HG02623 (cell line): Measurements from ENCODE around the gene TRMT61B.

Source experiments
- ATAC-seq: cut with Tn5 transposase; IDR thresholded peaks from one replicate; pipeline ENCODE4 v1.9.1; 2021; ENCODE audit warnings: moderate library complexity; ENCODE audit not compliant: unreplicated experiment

Gene TRMT61B

DNA sequence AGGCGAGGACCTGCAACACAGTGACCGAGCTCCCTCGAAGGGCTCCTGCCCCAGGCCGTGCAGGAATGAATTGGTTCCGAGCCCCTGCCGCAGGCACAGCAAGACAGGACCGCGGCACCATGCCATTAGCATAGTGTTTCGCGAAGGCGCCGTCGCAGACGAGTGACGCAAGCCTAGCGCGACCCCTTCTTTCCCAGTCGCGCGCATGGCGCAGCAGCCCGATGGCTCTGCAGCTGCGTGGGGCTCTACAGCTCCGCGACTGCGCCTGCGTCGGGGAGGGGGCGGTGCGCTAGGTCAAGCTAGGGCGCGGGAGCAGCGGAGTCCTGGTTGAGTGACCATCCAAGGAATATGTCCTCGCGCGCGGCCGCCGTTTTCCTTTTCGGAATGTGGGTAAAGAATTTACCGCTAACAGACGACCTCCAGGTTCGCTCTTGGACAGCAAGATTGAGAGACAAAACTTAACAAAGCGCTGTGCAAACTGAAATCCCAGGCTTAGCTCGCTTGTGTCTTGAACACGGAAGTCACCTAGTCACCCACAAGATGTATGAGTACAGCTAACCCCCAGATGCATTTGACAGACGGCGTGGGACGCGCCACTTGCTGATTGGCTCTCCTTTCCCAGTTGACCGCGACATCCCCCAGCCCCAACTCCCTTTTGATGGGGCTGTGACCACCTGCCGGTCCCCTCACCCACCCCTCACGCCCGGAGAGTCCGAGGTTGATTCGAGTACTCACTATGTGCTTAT, at the start of gene TRMT61B:
TSS of gene TRMT61B (minus strand) at position 164 of the 746 bp plus-strand sequence. CDS start at position 132, 32 bp downstream.
- ATAC-seq = peak; percentile 95

DNA sequence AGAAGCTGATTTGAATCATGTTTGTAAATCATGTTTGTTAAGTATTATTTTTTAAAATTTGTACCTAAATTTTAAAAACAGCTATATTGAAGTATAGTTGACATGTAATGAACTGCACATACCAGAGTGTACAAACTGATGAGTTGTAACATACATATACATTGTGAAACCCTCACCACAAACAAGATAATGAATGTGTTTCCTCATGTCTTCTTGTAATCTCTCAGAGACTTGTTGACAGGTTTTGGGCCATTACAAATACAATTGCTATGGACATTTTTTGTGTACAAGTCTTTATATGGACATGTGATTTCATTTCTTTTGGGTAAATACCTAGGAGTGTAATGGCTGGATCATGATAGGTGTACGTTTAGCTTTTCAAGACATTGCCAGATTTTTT, 45.8 kb upstream of the TRMT61B start:
- ATAC-seq = no peak

DNA sequence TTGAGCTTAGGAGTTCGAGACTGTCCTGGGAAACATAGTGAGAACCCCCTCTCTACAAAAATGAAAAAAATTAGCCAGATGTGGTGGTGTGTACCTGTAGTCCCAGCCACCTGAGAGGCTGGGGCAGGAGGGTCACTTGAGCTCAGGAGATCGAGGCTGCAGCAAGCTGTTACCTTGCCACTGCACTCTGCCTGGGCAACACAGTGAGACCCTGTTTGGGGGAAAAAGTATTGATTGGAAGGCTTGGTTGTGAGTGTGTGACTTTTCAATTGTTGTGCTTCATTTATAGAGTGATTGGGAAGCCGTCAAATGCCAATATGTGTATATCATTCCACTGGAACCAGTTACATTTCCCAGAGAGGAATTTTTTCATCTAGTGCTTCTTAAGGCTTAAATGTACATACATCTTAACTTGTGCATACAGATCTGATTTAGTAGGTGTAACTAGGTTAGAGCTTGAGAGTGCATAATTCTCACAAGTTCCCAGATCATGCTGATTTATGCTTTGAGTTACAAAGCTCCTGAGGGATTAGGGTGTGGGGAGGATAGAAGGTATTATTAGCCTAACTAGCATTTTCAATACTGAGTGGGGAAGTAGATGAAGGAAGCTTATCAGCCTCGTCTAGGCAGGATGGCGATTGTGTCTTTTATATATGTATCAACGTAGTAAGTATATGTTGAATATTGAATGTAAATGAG, 39.7 kb upstream of the TRMT61B start:
- ATAC-seq = no peak

DNA sequence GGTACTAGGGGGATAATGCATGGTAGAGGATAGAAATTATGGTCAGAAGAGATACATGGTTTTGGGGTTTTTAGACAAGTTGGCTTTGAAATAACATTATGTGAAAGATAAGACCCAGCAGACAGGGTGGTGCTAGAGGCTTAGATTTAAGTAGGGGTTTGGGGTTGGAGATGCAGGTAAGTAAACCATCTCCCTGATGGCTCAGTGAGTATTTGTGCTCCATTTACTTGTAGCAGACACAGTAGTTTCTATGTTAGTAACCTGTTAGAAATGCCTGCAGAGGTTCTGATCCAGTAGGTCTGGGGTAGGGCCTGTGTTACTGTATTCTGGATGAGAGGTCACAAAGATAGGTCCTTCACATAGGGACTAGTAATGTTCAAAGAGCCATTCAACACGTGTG, 38.1 kb upstream of the TRMT61B start:
- no peak for ATAC-seq

DNA sequence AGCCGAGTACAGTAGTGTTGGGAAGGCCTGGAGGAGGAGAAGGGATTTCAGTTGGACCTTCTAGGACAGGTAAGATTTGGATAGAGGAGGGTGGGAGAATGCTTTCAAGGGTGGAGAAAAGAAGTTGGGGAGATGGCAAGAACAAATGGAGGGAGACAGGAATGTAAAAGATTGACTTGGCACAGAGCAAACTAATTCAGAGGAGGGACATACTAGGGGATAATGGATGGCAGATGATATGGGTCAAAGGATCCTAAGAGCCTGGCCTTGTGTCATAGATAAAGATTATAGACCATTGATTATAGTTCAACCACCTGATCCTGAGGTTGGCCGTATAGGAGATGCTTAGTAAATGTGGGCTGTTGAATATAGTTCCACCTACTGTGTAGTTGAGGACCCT, 36.7 kb upstream of the TRMT61B start:
- no peak for ATAC-seq

DNA sequence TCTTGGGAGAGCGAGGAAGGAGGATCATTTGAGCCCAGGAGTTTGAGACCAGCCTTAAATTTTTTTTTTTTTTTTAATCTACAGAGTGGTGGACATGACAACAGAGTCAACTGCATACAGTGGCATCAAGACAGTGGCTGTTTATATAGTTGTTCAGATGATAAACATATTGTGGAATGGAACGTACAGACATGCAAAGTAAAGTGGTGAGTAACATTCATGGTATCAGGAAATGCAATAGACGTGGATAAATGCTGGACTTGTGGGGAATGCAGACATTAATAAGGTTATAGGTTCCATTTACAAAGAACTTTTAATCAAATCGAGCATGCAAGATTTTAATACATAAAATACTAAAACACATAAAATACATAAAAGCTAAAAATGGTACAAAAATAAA, 36.3 kb upstream of the TRMT61B start:
- ATAC-seq = no peak

DNA sequence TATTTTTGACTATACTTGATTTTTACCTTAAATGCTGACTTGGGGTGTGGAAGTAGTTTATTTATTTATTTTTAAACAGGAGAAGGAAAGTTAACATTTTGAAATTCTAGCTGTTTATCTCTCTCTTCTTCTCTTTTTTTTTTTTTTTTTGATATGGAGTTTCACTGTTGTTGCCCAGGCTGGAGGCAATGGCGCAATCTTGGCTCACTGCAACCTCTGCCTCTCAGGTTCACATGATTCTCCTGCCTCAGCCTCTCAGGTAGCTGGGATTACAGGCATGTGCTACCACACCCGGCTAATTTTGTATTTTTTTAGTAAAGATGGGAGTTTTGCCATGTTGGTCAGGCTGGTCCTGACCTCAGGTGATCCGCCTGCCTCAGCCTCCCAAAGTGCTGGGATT, 35.4 kb upstream of the TRMT61B start:
- ATAC-seq = no peak

DNA sequence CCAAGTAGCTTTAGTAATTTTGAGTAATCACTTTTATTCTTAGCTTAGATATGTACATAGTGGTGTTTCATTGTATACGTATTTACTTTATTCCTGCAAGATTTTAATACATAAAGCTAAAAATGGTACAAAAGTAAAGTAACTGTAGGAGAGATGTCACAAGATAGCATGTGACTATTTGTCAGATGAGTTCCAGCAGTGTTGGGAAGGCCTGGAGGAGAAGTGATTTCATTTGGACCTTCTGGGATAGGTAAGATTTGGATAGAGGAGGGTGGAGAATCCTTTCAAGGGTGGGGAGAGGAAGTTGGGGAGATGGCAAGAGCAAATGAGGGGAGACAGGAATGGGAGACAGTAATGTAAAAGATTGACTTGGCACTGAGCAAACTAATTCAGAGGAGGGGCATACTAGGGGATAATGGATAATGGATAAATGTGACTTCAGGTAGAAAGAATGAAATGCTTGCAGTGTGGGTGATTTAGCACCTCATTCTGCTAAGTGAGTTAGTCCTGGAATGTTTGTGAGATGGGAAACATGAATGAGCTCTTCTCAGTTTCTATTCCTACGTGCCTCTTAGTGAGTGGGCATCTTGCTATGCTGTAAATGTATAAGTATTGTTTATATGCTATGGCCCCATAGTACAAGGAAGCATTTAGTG, 34.8 kb upstream of the TRMT61B start:
- no peak for ATAC-seq

DNA sequence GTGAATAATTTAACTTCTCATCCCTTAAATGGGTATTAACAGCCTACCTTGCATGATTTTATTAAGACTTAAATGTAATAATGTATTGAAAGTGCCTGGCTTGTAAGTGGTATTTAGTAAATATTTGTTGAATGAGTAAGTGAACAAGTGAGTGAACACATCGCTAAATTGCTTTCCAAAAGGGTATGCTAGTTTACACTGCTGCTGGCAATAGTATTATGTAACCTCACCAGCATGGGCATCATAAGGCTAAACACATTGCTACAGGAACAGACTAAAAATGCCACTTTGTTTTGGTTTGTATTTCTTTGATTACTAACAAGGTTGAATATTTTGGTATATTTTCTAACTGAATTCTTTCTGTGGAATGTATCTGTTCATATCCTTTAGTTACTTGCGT, 34.2 kb upstream of the TRMT61B start:
- no peak for ATAC-seq

DNA sequence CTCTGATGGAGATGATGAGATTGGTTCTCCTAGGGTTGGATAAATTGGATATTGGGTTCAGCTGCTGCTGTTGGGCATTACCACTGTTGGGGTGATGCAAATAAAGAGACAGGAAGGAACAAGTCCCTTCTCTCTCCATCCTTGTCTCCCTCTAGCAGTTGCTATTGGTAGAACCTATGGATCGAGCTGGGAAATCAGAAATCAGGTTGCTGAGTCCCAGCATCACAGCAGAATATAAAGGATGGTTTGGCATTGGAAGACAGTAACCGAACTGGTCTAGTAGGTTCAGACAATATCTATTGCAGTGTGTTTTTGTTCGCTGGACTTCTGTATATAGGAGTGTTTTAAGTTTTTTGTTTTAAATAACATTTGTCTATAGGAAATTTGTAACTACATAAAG, 32.5 kb upstream of the TRMT61B start:
- ATAC-seq = no peak

DNA sequence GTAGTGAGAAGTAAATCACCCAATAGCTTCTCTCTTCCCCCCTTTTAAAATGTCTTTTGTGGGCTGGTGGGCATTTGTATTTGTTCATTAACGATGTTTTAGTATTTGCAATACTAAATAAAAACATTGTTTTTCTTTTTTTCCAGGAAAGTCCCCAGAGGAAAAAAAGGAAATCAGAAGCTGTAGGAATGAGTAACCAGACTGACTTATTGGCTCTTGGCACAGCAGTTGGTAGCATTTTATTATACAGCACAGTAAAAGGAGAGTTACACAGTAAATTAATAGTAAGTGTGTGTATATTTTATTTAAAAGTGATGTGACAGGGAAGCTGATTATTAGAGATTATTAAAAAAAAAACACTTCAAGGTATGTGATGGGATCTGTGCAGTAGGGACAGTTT, 31.7 kb upstream of the TRMT61B start:
- no peak for ATAC-seq

DNA sequence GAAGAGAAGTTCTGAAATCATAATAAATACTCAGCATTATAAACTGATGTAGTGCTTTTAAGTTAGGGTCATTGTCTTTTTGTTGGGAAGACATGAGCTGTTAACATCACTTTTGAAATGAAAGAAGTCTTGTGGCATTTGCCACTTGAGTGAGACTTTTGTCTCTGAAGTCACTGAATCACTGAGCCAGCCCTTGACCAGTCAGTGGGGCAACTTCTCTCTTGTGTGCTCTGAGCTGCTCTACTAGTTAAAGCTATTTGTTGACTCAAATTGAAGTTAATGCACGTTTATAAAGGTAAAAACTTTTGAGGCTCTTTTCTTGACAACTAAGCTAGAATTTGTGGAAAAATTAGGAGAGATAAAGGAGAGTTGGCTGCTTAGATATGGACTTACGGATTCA, 31.1 kb upstream of the TRMT61B start:
- no peak for ATAC-seq

DNA sequence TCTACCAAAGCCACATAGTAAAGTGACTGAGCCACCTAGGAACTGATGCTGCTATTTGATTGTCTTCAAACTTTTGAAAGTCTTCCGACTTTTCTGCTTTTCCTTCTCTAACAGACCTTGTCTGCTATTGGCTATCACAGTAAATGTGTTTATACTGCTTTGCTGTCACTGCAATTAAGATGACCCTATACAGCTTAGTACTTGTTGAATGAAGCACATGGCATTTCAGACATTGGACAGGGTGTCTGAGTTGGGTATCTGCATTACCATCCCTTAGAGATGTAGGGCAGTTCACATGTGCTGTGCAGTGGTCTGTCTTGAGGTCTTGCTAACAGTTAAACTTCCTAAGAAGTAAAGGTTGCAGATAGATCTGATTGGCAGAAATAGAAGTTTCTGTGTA, 27.9 kb upstream of the TRMT61B start:
- no peak for ATAC-seq

DNA sequence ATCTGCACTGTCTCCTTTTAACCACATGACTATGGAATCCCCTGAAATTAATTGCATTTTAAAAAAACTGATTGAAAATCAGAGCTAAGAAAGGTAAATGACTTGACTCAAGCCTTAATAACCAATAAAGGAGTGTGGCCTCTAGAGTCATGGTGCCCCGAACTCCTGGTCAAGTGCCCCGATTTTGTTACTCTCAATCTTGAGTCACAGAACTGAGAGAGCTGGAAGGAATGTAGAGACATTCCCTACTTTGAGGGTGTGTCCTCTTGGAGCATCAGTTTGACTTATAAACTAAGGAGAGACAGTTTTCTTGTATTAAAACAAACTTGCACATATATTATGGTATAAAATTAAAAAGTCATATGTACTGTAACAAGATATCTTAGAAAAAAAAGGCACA, 26.8 kb upstream of the TRMT61B start:
- ATAC-seq = no peak

DNA sequence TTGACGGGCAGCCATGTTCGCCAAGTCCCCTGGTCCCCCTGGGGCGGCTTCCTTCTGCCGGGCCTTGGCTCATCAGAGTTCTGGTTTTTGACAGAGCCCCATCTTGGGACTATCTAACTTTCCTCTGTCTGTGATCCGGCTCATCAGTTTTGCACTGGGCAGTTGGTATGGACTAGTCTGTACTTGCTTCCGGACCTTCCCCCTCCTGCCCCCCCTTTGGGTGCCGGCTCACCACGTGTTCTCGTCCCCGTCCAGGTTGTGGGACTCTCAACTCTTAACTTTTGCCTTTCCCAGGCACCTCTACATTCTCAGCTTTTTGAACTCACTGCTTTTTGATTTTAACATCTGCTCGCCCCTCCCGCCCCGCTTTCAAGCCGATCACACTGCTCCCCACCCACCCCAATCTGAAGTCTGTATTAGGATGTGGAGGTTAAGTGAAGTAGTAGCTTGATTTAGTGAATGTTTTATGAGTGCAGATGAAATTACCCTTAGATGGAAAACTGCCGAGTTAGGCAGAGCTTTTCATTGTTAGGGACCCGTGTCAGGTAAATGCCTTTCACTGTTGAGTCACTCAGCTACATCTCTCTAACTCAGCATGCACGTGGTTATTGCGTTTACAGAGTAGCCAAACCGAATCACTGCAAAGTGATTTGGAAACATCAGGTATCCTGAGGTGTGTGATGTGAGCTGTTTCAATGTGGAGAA, 25.2 kb upstream of the TRMT61B start:
- ATAC-seq = peak; percentile 22

DNA sequence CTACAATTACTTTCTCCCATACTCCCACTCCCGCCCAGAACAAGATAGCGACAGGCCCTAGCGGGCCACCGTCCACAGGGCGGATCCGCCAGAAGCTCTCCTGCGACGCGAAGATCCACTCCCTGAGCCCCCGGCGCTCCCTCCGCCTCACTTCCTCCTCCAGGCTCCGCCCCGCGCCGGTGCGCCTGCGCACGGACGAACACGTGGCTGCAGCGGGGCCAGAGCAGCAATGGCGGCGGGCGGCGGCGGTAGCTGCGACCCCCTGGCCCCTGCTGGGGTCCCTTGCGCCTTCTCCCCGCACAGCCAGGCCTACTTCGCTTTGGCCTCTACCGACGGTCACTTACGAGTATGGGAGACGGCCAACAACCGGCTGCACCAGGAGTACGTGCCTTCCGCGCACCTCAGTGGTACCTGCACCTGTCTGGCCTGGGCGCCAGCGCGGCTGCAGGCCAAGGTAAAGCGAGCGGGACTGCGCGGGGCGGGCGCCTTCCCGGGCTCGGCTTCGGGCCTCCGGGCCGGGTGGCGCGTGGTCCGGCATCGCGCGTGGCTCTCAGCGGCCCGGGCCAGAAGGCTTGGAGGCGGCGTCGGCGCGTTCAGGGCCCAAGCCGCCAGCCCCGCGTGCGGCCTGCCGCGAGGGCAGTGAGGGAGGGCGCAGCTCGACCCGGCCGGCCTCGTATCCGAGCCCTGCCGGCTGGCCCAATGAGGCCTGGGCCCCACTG, 24.5 kb upstream of the TRMT61B start, which contains the start of gene WDR43:
TSS of gene WDR43 (plus strand) at position 198 of the 719 bp plus-strand sequence. CDS start at position 230, 32 bp downstream.
- peak; percentile 81 for ATAC-seq

DNA sequence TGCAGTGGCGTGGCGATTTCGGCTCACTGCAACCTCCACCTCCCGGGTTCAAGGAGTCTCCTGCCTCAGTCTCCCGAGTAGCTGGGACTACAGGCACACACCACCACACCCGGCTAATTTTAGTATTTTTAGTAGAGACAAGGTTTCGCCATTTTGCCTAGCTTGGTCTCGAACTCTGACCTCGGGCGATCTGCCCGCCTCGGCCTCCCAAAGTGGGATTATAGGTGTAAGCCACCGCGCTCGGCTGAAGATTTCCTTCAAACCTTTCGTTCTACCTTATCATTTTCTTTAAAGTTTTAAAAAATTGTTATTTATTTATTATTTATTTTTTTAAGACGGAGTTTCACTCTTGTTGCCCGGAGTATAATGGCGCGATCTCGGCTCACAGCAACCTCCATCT, 23.4 kb upstream of the TRMT61B start:
- no peak for ATAC-seq

DNA sequence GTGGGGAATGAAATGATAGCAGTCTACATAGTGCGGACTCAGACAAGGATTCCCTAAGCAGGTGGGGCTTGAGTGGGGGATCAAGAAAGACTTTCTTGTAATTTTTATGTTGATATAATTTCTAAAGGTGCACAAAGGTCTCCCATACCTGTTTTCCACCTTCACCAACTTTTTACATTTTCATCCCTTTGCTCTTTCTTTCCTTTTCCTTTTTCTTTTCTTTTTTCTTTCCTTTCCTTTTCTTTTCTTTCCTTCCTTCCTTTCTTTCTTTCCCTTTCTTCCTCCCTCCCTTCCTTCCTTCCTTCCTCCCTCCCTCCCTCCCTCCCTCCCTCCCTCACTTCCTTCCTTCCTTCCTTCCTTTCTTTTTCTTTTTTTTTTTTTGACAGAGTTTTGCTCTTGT, 10.1 kb upstream of the TRMT61B start:
- no peak for ATAC-seq

DNA sequence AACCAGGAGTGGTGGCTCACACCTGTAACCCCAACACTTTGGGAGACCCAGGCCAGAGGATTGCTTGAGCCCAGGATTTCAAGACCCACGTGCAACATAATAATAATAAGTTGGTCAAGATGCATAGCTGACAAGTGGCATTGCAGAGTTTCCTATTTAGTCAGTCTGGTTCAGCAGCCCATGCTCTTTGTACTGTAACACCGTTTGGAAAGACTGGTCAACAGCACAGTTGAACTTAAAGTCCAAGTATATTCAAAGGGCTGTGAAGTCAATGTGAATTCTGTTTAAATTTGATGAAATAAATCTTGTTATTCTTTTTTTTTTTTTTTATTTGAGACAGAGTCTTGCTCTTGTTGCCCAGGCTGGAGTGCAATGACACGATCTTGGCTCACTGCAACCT, 1.5 kb upstream of the TRMT61B start:
- ATAC-seq = no peak

DNA sequence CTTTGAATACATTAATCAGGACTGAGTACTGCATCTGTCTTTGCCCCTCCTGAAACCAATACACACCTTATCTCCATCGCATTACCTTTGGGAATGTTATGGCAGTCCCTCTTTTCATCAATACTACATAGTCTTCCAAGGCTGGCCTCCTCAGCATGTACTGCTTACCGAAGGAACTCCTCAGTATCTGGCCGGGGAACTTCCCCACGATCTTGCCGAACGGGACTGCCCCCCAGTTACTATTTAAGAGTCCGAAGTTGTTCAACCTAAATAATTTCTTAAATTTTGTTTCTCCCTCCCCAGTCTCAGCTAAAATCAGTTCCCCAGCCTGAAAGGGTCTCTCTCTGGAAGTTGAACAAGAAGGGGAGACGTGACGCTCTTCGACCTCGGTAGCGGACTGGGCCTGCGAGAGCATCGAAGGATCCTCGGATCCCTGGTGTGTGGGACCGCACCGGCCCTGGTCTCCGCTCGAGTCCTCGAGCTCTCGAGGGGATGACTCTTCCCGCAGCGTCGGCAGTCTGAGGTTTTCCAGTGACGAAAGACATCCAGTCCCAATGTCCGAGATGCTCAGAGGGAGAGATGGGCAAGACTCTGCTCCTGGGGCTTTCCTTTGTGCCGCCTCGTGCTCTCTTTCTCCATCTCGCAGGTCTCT, 489 bp downstream of the TRMT61B start:
- ATAC-seq = peak; percentile 11
